Activated T-helper 1 cell treated with anti-CD3 and anti-CD28 coated beads, Interleukin-12 subunit alpha, Interleukin-12 subunit beta, Interleukin-2, Interleukin-4 antibody, amounts not matched to agents 30 ng/mL and 10 ng/mL and 1 ng/mL, durations not matched to agents 14 hours and 24 hours and 36 hours (primary cell): ENCODE results near the gene CCDC33. TPM values are rescaled to one million over a fixed set of nuclear protein-coding genes. Genes with fewer than 3 reads are reported as not detected.

Source experiments
- DNase-seq: peaks from one replicate; pipeline ENCODE4 v3.0.0; 2021; ENCODE audit warnings: low spot score
- H3K27ac Mint-ChIP-seq: one replicate; pipeline ENCODE4 v1.8.0; 2021; ENCODE audit warnings: mild to moderate bottlenecking, mixed read lengths
- H3K27me3 Mint-ChIP-seq: one replicate; pipeline ENCODE4 v1.8.0; 2022; ENCODE audit warnings: mild to moderate bottlenecking, moderate library complexity, mixed read lengths; ENCODE audit not compliant: insufficient read depth
- H3K36me3 Mint-ChIP-seq: one replicate; pipeline ENCODE4 v1.8.0; 2021; ENCODE audit warnings: low read depth, mixed read lengths
- H3K4me1 Mint-ChIP-seq: one replicate; pipeline ENCODE4 v1.8.0; 2021; ENCODE audit warnings: low read depth, mixed read lengths
- H3K4me3 Mint-ChIP-seq: one replicate; pipeline ENCODE4 v1.8.0; 2021; ENCODE audit warnings: mild to moderate bottlenecking, moderate library complexity, mixed read lengths
- H3K9me3 Mint-ChIP-seq: one replicate; pipeline ENCODE4 v1.8.0; 2021; ENCODE audit warnings: mixed read lengths
- intact Hi-C: fragments of 100-400 bp; cut with micrococcal nuclease; formaldehyde crosslinking; loops from one replicate; pipeline ENCODE4 v1.15.1; 2024
- total RNA-seq: library from RNA; stranded (reverse); gene quantifications from 2 replicates; pipeline ENCODE4 v1.2.3, GENCODE V29; 2022

Gene CCDC33
- total RNA-seq, 1 donor from 2014 or later: not detected

DNA sequence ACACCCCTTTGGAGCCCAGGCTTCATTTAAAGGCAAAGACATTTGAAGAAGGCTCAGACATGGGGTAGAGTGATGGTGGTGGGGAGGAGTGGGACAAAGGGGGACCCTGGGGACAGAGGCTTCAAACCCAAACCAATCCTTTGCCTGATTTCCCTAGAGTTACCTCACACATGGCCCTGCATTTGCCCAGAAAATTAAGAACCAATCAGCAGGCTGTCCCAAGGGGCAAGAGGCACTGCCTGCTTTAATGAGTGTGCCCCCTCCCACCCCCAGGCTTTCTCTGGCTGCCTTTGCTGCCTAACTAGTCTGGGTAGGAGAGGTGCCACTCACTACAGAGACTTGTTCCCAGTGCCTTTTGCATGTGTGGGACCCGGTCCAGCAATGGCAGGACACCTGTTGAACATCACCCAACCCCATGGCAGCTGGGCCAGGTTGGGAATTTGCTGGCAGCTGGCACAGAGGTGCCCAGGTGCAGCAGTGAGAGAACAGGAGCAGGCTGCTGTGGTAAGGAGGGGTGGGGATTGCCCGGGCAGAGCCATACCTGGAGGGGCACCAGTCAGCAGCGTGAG, 38.4 kb downstream of the CCDC33 start:
- no peak for DNase-seq
- Mint-ChIP-seq H3K36me3 (no peaks in the 10 kb centered on the region), H3K4me3 (no peak overlapping the region), H3K27ac (no peak overlapping the region), H3K9me3 (no peaks in the 10 kb centered on the region), H3K27me3 (peaks cover 3% of the 10 kb centered on the region), H3K4me1 (no peaks in the 10 kb centered on the region)
- intact Hi-C loops: no loop called here

DNA sequence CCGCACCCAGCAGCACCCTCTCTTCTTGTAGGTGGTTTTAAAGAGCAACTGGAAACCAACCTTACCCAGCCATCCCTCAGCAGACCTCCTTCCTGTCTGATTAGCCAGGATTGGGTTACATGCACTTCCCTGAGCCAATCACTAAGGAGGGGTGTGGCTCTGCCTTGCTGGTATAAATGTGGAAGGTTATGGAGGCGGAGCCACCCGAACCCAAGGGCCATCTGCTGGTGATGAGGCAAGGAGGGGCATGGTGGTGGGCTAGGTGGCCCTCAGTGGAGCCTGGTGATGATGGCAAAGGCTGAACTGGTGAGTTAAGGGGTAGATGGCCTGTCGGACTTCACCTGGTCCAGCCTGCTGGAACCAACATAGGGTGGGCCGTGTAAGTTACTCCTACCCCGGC, 39.8 kb downstream of the CCDC33 start:
- Mint-ChIP-seq H3K27ac (no peak overlapping the region), H3K4me1 (no peaks in the 10 kb centered on the region), H3K27me3 (peaks cover 4% of the 10 kb centered on the region), H3K9me3 (no peaks in the 10 kb centered on the region), H3K36me3 (no peaks in the 10 kb centered on the region), H3K4me3 (no peak overlapping the region)
- DNase-seq: no peak
- intact Hi-C loops: no loop called here

DNA sequence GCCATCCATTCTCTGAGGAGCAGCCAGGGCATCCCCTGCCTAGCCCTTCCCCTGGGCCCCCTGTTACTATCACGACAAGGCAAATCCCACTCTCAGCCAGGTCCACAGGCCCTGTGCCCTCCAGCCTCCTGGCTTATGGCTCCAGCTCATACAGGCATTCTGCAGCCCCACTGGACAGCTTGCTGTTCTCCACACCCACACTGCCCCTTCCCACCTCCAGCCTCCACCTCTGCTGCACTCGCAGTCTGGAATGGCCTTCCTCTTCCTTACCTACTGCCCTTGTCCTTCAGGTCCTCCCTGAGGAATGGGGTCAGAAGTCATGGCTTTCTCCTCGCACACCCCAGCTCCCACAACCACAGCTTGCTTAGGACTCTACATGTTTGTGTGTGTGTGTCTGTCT, 40.4 kb downstream of the CCDC33 start:
- Mint-ChIP-seq H3K4me1 (no peaks in the 10 kb centered on the region), H3K4me3 (no peak overlapping the region), H3K9me3 (no peaks in the 10 kb centered on the region), H3K27me3 (peaks cover 4% of the 10 kb centered on the region), H3K27ac (no peak overlapping the region), H3K36me3 (no peaks in the 10 kb centered on the region)
- DNase-seq: no peak
- intact Hi-C loops: no loop called here

DNA sequence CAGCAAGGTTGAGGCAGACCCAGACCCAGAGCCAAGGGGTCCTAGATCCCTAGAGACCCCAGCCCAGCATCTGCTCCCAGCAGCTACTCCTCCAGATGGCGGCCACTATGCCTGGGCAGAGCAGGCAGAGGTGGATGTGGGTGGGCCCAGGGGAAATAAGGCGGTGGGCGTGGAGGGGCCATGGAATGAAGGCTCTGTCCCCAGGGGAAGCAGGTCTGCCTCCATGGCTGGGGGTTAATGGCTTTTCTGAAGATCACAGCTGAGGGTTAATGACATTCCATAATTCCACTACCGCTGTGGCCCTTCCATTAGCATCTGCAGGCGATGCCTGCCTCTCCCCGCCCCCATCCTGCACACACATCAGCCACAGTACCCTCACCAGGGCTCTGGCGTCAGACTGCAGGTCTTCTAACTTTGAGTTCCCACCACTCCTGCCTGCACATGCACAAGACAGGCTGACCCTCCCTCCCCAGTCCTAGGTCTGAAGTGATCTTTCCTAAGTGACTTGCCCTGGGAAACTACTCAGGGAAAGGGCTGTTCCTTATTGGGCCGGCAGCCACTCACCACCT, 41.2 kb downstream of the CCDC33 start:
- Mint-ChIP-seq H3K27ac (no peak overlapping the region), H3K4me3 (no peak overlapping the region), H3K27me3 (peaks cover 8% of the 10 kb centered on the region), H3K4me1 (no peaks in the 10 kb centered on the region), H3K36me3 (no peaks in the 10 kb centered on the region), H3K9me3 (no peaks in the 10 kb centered on the region)
- intact Hi-C loops: no loop called here
- no peak for DNase-seq

DNA sequence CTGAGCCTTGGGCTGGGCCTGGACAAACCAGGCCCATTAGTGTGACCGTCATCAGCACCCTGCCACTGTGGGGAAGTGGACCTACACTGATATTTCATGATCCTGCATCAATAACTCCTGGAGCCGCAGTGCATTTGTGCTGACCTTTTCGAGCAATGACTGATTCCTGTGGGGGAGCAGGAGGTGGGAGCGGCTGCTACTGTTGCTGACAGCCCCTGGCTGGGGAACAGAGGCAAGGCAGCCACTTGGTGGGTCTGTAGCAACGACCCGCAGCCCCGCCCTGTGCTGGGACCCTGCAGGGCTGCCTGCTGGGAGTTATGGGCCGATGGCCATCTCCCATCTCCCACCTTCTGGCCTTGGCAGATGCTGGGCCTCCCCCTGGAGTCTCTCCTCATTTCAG, 42.1 kb downstream of the CCDC33 start:
- intact Hi-C loops: no loop called here
- Mint-ChIP-seq H3K9me3 (no peaks in the 10 kb centered on the region), H3K27ac (no peak overlapping the region), H3K4me3 (no peak overlapping the region), H3K36me3 (no peaks in the 10 kb centered on the region), H3K4me1 (no peaks in the 10 kb centered on the region), H3K27me3 (peaks cover 8% of the 10 kb centered on the region)
- DNase-seq: no peak

DNA sequence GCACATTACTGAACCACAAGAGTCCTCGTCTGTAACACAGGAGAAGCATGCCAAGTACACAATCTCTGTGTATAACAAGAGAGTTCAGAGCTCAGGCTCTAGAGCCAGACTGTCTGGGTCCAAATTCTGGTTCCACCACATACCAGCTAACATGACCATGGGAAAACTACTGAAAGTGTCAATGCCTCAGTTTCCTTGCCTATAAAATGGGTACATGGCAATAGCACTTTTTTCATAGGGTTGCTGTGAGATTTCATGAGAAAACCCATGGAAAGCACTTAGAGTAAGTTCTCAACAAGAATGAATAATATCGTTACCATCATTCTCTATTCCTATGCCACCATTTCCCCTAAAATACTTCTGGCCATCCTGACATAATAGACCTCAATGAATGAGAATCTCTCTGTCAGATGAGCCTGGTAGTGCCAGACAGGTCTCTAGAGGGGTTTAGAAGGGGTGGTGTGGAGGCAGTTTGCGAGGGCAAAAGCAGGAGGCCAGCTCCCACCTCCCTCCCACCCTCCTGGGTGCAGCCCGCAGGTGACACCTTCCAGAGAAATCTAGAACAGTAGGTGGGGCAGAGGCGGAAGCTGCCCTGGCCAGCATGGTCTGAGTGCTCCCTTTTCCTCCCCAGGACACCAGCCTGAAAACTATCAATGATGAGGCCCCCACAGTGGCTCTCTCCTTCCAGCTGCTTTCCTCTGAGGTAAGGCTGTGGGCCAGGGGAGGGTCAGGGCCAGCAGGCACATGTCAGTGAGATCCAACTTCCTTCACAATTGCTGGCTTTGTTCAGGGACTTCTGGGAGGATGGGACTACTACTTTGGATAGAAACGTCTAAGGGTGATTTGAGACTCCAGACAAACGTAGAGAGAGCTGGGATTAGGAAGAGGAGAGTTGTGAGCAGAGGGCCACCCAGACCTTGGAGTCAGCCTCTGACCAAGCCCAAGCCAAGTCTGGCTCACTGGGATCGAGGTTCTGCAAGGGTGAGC, 45.3 kb downstream of the CCDC33 start:
- Mint-ChIP-seq H3K27me3 (peaks cover 8% of the 10 kb centered on the region), H3K4me1 (no peaks in the 10 kb centered on the region), H3K36me3 (no peaks in the 10 kb centered on the region), H3K4me3 (no peak overlapping the region), H3K9me3 (no peaks in the 10 kb centered on the region), H3K27ac (no peak overlapping the region)
- DNase-seq: no peak
- intact Hi-C loops: no loop called here

DNA sequence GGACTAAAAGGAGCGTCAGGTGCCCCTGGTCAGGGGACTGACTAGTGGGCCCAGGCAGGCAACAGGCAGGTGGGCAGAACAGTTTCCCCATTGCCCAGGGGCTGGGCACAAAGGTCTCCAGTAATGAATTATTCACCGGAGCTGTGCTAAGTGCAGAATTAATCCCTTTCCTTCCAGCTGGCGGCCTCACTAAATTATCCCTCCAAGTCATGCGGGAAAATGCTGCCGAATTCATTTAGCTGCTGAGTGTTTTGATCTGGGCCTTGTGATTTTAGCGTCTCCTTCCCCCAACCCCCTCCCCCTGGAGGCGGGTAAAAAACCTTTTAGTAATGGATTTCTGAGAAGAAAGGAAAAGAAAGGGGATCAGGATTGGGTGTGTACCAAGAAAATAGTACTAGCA, 47.2 kb downstream of the CCDC33 start:
- intact Hi-C loops: no loop called here
- DNase-seq: no peak
- Mint-ChIP-seq H3K36me3 (no peaks in the 10 kb centered on the region), H3K27me3 (peaks cover 11% of the 10 kb centered on the region), H3K4me1 (no peaks in the 10 kb centered on the region), H3K27ac (no peak overlapping the region), H3K9me3 (no peaks in the 10 kb centered on the region), H3K4me3 (no peak overlapping the region)

DNA sequence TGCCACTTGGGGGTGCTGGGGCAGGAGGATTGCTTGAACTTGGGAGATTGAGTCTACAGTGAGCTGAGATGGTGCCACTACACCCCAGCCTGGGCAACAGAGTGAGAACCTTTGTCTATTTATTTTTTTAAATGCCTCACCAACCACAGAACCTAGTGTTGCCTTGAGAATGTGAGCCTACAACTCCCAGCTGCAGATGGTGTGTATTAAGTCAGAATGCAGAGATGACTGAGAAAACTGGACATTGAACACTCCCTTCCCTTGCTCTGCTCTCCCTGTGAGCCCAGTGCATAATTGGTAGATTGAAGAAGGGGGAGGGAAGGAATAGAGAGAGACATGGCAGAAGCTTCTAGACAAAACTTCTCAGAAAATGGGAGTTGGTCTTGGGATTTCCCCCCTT, 53.5 kb downstream of the CCDC33 start:
- no peak overlapping the region for H3K27ac Mint-ChIP-seq
- intact Hi-C loops: no loop called here
- H3K4me3 Mint-ChIP-seq: no peak overlapping the region
- H3K27me3 Mint-ChIP-seq: peaks cover 8% of the 10 kb centered on the region
- no peaks in the 10 kb centered on the region for H3K36me3 Mint-ChIP-seq
- H3K4me1 Mint-ChIP-seq: peaks cover 15% of the 10 kb centered on the region
- H3K9me3 Mint-ChIP-seq: no peaks in the 10 kb centered on the region
- DNase-seq: no peak

DNA sequence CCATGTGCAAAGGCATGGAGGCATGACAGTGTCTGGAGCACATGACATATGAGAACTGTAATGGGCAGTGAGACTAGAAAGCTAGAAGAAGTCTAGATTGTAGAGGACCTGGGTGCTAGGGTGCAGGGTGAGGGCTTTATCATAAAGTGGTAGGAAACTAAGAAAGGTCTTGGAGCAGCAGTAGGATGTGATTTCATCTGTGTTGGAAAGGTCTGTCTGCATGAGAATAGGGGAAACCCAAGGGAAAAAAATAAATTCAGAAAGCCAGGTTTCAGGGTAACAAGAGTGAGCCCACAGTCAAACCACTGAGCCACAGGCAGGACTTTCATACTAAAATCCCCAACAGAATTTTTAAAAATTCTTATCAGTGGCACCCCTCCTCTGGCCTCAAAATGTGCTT, 54.5 kb downstream of the CCDC33 start:
- H3K27me3 Mint-ChIP-seq: peaks cover 8% of the 10 kb centered on the region

DNA sequence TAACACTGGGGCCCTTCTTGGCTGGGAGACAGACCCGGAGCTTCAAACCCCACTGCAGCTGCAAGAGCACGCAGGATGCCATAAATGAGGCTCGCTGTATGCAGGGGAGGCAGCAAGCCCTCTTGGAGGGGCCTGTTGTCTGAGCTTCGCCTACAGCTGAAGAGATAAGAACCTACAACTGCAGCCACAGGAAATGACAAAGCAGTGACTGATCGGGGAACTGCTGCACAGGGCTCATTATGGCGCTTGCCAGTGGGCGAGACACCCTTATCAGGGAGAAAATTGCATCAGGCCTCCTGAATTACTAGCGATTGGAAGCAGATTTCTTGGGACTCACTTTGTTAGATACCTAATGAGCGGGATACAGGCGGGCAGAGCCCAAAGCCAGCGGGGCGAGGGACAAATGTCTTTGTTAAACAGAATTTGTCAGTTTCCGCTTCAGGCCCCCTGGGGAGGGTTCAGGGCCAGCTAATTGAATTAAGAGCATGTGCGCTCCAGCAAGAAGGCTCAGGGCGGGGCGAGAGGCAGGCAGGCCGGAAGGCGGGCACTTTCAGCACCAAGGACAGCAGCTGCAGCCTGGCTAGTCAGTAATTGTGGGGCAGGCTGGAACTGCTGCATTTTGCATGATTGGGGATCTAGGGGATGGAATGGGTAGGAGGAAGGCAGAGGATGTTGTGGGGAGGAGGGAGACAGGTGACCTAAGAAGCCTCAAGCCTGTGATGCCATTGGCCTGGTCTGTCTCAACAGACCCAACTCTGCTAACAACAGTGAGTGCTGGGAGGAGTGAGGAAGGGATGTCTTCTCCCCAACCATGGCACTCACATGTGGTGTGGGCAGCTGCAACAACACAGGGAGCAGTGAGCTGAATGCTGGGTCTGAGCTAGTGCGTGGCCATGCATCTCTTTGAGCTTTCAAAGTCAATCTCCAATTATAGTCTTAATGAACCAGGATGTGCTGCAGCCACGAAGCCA, 55.3 kb downstream of the CCDC33 start:
- H3K4me3 Mint-ChIP-seq: no peak overlapping the region
- no peaks in the 10 kb centered on the region for H3K9me3 Mint-ChIP-seq
- no peak overlapping the region for H3K27ac Mint-ChIP-seq
- intact Hi-C loops: loop anchor here (1.0 kb wide), 1 partner anchor 26 kb away; no protein-coding TSS in a partner anchor
- DNase-seq: peak; percentile 65
- H3K36me3 Mint-ChIP-seq: no peaks in the 10 kb centered on the region
- peaks cover 8% of the 10 kb centered on the region for H3K27me3 Mint-ChIP-seq
- peaks cover 15% of the 10 kb centered on the region for H3K4me1 Mint-ChIP-seq

More for the DNA sequence above, 54.5 kb downstream of the CCDC33 start:
- H3K4me1 Mint-ChIP-seq: peaks cover 15% of the 10 kb centered on the region
- intact Hi-C loops: loop anchor here (1.0 kb wide), 1 partner anchor 25 kb away; no protein-coding TSS in a partner anchor
- no peaks in the 10 kb centered on the region for H3K9me3 Mint-ChIP-seq
- H3K27ac Mint-ChIP-seq: no peak overlapping the region
- H3K36me3 Mint-ChIP-seq: no peaks in the 10 kb centered on the region
- DNase-seq: no peak
- no peak overlapping the region for H3K4me3 Mint-ChIP-seq

DNA sequence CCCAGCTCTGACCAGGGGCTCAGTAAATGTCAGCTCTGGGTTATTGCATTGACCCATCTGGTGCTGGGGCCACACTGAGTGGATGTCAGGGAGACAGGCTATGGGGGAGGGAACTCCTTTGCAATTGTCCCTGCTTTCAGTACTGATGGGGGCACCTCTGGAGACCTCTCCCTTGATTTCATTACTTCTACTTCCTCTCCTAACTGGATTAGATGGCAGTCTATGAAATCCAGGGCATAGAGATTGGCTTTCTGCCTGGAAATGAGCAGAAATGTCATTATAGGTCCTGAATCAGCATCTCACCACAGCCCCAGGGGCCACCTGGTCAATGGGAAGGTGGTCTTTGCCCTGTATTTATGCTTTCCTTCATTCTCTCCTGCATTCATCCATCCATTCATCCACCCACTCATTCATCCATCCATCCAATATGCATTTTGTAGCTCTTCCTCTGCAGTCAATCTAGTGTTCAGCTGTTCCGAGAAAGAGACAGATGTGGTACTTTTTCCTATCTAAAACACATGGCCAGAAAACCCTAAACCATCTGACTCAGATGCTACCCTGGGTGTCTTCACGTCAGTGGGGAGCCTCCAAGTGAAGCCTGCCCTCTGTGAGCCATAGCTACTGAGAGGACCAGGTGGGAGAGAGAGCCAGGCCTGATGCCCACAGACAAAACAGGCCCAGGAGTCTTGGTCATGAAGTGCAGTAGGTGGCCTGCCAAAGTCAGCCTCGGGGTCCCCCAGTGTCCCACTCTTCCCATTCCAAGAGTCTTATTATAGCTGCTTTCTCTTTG, 57.1 kb downstream of the CCDC33 start:
- Mint-ChIP-seq H3K4me3 (no peak overlapping the region), H3K27ac (no peak overlapping the region), H3K9me3 (no peaks in the 10 kb centered on the region), H3K36me3 (no peaks in the 10 kb centered on the region), H3K27me3 (peaks cover 6% of the 10 kb centered on the region), H3K4me1 (peaks cover 15% of the 10 kb centered on the region)
- intact Hi-C loops: no loop called here
- no peak for DNase-seq

DNA sequence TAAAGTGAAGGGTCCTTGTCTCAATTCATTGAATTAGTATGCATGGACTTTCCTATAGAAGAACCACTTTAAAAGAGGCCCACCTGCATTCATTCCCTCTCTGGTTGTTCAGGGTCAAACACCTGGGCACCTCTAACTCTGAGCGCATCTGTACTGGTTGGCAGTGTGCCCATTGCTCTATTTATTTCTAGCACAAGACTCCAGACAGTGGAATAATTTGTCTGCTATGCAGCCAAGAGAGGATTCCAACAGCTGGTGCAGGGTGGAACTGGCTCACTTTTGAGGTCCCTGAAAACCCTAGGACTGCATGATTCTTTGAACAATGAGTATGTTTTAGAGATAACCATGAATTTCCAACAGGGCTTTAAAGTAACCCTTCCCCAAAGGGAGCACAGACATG, 57.9 kb downstream of the CCDC33 start:
- Mint-ChIP-seq H3K36me3 (no peaks in the 10 kb centered on the region), H3K27me3 (peaks cover 6% of the 10 kb centered on the region), H3K27ac (no peak overlapping the region), H3K4me1 (peaks cover 15% of the 10 kb centered on the region), H3K9me3 (no peaks in the 10 kb centered on the region), H3K4me3 (no peak overlapping the region)
- DNase-seq: no peak
- intact Hi-C loops: no loop called here
